ENCODE results near the gene SEC14L1.
"Not testable (repeated sequence)": the region's sequence is repeated elsewhere in the genome, so short reads cannot be mapped to it uniquely, and the experiment has no call there.

Gene SEC14L1

DNA sequence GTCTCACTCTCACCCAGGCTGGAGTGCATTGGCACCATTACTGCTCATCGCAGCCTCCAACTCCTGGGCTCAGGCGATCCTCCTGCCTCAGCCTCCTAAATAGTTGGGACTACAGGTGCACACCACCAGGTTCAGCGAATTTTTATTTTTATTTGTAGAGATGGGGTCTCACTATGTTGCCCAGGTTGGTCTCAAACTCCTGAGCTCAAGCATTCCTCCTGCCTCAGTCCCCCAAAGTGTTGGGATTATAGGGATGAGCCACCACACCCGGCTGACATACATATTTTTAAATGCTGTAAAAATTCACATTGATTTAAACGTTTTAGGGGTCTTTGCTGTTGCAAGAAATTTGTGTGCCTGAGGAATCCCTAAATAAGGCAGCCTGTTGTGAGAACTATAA is 24.8 kb upstream of the SEC14L1 start:
- DNase-seq, result no peak

DNA sequence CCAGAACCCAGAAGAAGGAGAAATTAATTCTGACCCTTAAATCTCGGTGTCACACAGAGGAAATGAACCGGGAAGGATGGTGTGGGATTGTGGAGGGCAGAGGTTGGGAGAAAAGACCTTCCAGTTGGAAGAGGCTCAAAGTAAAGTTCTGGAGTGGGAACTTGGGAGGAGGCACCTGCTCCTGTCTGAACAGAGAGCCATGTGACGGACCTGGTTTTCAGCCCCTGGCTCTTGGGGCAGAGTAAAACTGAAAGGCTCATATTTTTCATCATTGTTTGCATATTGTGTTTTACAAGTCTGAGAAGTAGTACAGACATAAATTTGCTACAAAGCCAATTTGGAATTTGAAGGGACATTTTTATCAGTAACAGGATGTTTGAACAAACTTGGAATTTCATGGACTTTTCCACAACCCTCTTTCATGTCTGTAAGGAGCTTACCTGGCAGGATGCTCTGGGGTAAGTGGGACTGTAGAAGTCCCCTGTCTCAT is 24.4 kb upstream of the SEC14L1 start:
- no peak for DNase-seq

DNA sequence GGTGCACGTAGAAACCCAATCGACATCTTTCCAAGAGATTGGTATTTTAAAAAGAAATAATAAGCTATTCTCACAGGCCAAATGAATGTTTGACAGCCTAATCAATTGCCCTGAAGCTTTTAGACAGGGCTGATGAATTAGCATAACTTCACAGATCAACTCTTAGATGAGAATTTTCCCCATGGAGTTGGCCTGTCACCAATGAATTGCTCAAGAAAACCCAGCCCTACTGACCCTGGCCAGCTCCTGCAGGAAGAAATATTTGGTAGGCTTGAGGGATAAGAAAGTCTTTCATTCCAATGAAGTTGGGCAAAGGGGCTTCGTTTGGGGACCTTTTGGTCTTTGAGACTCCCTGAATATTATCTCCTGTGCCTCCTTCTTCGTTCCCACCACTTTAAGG is 23.4 kb upstream of the SEC14L1 start:
- no peak for DNase-seq

DNA sequence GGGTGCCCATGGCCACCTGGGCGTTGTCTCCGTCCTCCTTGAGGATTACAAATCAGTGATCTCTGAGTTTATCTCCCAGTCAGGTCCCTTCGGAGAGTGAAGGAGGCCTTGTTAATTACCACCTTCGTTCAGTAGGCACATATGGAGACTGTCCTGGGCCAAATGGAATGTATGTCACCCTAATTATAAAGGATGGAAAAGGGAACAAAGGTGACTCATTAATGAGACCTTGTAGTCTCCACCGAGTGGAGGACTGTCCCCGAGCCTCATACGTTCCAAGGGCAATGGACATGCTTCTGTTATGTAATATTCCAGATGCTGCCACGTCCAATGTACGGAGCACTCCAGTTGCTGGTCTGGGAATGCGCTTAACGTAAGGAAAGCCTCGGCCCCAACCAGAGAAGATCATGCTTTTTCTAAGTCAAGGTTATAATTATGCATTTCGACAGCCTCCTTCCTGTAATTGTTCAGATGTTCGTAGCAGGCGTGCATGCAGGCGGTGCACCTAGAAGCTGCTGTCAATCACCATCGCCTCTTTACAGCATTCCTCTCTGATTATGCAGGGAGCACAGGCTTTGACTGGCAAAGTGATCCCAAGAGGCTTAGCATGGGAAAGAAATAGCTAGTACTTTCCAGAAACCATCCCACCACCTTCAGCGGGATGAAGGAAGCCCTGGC is 22.4 kb upstream of the SEC14L1 start:
- peak in 29 of 56 donors; percentile 16 to 81 (median 46) for DNase-seq

DNA sequence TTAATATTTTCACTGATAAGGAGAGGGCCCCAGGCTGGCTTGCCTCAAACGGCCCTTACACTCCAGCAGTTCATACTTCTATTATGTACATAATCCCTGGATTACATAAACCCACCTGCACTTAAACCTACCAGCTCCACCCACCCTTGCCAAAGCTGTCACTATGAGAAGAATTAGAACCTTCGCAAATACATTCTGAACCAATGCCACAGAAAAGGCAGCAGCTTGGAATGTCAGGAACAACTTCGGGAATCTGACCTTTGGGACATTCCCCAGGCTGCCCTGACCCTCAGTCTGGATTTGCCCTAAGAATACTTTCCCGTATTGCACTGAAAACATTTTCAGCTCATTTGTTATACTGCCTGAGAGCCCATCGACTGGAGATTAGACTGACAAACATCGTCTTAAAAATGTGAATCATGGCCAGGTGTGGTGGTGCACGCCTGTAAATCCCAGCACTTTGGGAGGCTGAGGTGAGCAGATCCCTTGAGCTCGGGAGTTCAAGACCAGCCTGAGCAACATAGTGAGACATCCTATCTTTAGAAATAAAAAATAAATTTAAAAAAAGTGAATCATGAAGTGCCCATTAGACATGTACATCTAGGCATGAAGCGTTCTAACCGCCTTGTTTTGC is 21.0 kb upstream of the SEC14L1 start:
- peak in 12 of 56 donors; percentile 10 to 58 (median 28) for DNase-seq

DNA sequence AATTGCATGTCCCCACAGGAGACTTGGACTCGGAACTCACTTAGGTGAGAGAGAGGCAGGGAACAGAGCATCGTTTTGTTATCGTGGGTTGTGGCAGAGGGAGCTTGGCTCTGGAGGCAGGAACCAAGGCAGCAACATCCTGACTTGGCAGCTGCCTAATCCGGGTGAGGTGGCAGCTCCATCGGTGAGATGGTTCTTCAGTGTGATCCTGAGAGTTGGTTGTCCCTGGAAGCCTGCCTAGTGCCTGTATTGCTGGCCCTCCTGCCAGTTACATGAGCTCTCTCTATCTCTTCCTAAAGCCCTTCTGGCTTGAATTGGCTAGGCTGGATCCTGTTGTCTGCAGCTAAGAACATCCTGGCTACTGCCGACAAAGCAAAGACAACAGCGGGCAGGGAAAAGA is 19.9 kb upstream of the SEC14L1 start:
- DNase-seq, result peak in 5 of 56 donors; percentile 7 to 31 (median 15)

DNA sequence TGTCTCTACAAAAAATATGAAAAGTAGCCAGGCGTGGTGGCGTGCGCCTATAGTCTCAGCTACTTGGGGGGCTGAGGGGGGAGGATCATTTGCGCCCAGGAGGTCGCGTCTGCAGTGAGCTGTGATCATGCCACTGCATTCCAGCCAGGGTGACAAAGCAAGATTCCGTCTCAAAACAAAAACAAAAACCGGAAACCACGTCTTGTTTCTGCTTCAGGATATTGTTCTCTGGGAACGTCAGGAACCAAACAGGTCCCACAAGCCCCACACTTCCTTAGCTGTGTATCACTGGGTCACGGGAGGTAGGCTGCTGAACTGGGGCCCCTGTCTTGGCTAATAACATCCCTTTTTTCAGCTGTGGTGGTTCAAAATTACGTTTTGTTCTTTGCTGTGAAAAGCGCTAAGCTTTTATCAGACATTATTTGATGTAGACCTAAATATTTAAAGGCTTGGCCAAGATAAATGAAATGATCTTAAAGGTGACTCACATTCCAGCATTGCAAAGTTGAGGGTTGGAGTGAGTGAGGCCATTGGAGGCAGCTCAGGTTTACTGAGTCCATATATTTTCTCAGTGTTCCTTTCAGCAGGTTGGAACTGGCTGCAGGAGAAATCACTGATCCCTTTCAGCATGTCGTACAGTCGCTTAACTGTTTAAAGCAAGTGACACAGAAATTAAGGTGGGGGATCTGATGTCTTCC is 16.4 kb upstream of the SEC14L1 start:
- no peak for DNase-seq

DNA sequence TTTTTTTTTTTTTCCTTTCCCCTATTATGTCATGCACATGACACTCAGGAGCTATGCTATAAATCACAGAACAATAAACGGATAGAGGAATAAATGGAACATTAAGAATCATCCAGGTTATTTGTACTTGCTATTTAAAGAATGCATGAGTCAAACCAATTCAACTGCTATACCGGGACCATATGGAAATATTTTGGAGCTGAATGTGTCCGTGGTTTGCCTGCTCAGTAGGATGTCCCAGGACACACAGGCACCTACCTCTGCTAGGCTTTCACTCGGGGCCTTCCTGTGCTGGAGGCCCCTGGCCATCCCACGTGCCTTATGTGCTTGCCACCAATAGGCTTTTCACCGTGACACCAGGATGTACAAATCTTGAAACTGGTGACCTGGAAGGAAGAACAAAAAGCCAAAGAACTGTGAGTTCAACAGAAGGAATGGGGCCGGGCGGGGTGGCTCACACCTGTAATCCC is 15.3 kb upstream of the SEC14L1 start:
- peak in 1 of 56 donors; percentile 25 for DNase-seq

DNA sequence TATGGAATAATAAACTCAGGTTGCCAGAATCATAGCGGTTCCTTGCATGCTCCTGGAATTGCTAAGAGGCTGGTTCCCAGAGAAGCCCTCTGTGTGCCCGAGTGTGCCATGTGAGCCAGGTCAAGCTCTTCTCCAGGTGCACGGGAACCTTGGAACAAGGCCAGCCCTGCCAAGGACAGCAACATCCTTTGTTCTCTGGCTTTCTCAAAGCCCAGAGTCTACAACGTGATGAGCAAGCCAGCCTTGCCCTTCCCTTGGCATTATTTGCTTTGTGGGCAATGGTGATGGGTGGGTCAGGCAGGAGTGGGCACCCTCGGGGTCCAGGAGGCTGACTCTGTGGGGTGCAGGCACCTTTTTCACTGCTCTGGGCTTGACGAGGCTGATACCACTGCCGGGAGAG is 14.2 kb upstream of the SEC14L1 start:
- DNase-seq, result peak in 1 of 56 donors; percentile 28

DNA sequence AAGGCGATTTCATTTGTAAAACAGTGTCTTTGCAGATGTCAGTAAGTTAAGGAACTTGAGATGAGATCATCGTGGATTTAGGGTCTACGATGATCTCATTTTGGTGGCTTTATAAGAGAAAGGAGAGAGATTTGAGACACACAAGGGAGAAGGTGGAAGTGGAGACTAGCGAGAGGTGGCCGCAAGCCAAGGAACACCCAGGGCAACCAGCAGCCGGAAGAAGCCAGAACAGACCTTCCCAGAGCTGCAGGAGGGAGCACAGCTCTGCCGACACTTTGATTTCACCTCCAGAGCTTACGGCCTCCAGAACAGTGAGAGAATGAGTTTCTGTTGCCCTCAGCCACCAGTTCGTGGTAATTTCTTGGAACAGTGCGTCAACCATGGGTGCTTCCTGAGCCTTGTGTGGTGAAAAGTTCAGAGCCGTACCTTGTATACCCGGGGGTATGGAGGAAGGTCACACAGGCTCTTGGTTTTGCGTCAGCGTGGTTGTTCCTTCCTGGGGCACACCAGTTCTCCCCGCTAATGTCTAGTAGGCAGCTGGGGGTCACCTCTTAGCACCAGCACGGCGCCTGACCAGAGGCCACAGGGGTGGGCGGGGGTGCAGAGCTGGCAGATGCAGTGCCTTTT is 12.9 kb upstream of the SEC14L1 start:
- peak in 5 of 56 donors; percentile 18 to 44 (median 22) for DNase-seq

DNA sequence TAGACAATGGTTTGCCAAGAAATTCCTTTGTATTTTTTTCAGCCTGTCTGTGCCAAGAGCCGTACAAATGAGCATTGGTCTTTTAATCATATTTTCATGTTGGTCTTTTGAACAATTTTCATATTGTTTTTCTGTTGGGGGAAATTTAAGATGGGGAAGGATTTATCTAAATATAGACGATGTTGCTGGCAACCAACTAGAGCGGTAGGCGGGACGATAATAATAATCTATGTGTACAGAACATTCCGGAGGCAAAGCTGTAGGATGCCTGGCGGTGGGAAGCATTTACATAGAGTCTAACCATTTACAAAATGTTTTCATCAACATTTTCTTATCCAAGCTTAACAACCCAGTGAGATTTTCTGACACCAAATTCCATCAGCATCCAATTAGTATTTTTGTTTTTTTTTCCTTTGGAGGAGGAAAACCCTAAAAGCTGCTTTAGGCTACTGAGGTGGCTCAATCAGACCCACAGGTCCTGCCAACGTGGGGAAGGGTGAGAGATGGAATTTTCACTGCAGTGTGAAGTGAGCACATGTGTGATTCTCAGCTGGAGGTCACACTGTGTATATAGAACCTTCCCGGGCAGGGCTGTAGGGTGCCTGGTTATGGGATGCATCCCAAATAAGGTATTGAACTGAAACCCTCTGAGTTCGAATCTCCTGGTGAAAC is 11.7 kb upstream of the SEC14L1 start:
- no peak for DNase-seq

DNA sequence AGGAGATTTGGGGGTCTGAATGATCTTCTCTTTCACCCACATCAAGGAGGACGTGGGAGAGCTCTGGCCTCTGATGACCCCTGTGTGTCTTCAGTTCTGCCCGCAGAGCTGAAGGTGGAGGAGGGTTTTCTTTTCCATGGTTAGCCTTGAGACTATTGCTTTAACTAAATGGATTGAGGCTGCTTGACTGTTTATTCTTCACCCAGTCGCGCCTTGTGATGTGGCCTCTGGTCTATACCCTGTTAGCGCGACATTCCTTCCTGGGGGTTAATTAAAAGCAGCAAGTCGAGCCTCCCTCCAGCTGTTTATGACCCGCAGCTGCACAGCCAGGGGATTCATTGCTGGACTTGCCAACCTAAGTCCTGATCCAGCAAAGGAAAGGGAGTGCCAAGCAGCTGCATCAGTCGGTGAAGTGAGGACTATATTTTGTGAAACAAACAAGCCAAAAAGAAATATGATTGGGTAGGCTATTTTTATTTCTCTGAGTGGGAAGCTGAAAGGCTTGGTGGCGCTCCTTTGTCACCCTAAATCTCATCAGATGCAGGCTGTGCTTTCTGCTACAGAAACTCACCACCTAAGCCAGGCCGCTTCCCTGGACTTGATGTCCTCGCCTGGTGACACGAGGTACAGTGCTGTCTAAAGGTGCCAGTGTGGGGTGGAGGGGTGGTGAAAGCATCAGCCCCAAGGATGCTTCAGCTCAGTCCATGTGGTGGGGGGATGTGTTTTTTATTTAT is 11.0 kb upstream of the SEC14L1 start:
- peak in 1 of 56 donors; percentile 15 for DNase-seq

DNA sequence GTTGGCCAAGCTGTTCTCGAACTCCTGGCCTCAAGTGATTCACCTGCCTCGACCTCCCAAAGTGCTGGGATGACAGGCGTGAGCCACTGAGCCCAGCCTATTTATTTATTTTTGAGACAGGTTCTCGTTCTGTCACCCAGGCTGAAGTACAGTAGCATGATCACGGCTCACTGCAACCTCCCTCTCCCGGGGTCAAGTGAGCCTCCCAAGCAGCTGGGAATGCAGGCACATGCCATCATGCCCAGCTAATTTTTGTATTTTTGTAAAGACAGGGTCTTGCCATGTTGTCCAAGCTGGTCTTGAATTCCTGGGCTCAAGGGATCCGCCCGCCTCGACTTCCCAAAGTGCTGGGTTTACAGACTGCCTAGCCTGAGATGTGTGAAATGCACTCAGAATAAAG is 10.2 kb upstream of the SEC14L1 start:
- no peak for DNase-seq

DNA sequence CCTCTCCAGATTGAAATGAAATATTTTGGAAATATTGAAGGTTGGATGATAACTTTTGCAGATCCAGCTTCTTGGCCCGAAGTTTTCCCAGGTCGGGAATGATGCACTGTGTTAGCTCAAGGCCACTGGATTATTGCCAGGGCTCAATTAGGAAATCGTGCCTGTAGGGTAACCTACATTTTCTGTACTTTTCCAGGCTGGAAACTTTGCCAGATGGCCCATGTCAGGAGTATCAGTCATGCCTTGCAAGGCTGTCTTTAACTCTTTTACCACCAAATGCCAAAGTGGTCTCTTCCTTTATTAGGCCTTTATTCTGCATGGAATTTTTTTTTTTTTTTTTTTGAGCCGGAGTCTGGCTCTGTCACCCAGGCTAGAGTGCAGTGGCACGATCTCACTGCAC is 8.9 kb upstream of the SEC14L1 start:
- no peak for DNase-seq

DNA sequence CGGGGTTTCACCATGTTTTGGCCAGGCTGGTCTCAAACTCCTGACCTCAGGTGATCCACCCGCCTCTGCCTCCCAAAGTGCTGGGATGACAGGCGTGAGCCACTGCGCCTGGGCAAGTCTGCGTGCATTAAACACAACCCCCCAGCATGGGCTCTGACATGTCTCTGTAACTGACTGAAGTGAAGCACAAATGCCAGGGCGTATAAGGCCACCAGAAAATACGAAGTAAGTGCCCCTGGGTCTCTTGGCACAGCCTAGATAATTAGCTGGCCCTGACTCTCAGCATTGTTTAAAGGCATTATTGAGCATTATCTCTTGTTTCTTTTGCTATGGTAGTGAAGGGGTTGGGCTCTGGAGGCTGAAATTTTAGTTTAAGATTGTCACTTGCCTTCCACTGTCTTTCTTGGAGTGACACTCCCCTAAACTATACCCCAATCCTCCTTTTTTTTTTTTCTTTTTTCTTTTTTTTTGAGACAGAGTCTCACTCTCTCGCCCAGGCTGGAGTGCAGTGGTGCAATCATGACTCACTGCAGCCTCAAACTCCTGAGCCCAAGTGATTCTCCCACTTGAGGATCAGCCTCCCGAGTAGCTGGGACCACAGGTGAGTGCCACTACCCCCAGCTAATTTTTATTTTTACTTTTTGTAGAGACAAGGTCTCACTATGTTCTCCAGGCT is 8.2 kb upstream of the SEC14L1 start:
- no peak for DNase-seq

DNA sequence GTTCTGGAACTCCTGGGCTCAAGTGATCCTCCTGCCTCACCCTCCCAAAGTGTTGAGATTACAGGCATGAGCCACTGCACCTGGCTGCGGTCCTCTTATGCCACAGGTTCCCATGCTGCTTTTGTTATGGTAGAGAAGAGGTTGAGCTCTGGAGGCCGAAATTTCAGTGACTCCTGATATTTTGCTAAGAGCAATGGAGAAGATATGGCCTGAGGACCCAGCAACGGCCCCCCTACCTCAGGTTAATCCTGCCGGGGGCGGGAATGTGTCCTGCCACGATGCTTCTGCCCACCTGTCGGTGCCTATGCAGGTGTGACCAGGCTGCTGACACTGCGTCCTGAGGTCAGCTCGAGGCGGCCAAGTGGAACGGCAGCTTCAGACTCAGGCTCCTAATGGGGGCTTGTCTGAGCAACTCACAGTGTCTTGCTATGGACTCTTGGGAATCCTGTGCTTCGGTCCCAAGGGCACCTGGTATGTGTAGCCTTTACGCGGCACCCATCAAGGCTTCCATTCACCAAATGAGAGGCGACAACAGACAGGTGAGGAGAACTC is 7.6 kb upstream of the SEC14L1 start:
- no peak for DNase-seq

DNA sequence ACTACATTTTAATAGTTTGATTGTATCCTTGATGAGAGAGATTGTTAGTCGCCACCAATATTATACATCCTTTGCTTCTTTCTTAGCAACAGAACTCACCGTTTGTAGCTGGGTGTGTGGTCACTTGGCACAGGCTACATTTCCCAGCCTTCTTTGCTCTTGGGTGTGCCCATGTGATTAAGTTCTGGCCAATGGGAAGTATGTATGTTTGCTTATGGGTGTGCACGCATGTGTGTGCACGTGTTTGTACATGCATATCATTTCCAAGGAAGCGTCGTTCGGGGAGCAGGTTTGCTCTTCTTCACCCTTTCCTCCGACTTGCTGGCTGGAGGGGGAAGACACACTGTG is 4.4 kb upstream of the SEC14L1 start:
- no peak for DNase-seq

DNA sequence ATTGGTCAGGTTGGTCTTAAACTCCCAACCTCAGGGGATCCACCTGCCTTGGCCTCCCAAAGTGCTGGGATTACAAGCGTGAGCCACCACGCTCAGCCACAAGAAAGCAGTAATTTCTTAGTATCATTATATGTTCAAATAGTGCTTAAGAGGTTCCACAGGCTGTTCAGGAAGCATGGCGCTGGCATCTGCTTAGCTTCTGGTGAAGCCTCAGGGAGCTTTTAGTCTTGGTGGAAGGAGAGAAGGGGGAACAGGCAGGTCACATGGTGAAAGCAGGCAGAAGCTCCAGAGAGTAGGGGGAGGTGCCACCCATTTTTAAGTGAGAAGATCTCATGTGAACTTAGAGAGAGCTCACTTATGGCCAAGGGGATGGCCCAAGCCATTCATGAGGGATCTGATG is 3.7 kb upstream of the SEC14L1 start:
- DNase-seq, result no peak

DNA sequence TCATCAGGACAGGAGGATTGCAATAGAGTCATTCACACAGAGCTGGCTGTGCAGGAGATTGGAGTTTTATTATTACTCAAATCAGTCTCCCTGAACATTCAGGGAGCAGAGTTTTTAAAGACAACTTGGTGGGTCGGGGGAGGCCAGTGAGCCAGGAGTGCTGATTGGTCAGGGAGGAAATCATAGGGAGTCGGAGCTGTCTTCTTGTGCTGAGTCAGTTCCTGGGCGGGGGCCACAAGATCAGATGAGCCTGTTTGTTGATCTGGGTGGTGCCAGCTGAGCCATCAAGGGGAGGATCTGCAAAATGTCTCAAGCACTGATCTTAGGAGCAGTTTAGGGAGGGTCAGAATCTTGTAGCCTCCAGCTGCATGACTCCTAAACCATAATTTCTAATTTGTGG is 2.9 kb upstream of the SEC14L1 start:
- not testable (repeated sequence) for DNase-seq

All from nucleus accumbens (tissue), 56 donors.